ENCODE measurements around the gene IGF1. TPM values are rescaled to one million over a fixed set of nuclear protein-coding genes. Genes with fewer than 3 reads are reported as not detected.

Gene IGF1
- total RNA-seq, 1 experiment from 2014 or later, result not detected

GRCh38 chr12:102503831-102504230 lies 23.5 kb upstream of the IGF1 start:
- DNase-seq (ENCODE audit: low spot score) (no peak), ATAC-seq (no peak)
- H3K27ac Mint-ChIP-seq, result no peak overlapping the region
- ChIA-PET CTCF (interaction anchor here (0.6 kb wide), 1 partner anchor 524 kb away, joined by 3 read pairs; no protein-coding TSS in a partner anchor), POLR2A (no interaction called here)
- H3K27me3 Mint-ChIP-seq (ENCODE audit: low read depth), result no peaks in the 10 kb centered on the region
- H3K9me3 Mint-ChIP-seq, result peaks cover 24% of the 10 kb centered on the region
- H3K36me3 Mint-ChIP-seq, result 0 out of 2 replicates have a peak, but pooled peaks cover 8% of the 10 kb centered on the region
- no peaks in the 10 kb centered on the region for H3K4me1 Mint-ChIP-seq
- H3K4me3 Mint-ChIP-seq, result no peak overlapping the region
- no peak for TF ChIP-seq NFYB (CRISPR knock-in tag; conservative IDR thresholded peaks at IDR 0.05; ENCODE audit: low read depth)
- TF ChIP-seq, protein P1, sequence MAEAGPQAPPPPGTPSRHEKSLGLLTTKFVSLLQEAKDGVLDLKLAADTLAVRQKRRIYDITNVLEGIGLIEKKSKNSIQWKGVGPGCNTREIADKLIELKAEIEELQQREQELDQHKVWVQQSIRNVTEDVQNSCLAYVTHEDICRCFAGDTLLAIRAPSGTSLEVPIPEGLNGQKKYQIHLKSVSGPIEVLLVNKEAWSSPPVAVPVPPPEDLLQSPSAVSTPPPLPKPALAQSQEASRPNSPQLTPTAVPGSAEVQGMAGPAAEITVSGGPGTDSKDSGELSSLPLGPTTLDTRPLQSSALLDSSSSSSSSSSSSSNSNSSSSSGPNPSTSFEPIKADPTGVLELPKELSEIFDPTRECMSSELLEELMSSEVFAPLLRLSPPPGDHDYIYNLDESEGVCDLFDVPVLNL (CRISPR knock-in tag; IDR thresholded peaks at IDR 0.05; ENCODE audit: borderline replicate concordance, low read depth), result no peak
- TF ChIP-seq NR3C1 (CRISPR knock-in tag; conservative IDR thresholded peaks at IDR 0.05; ENCODE audit: low read depth), result no peak
- no peak for TF ChIP-seq RORB (CRISPR knock-in tag; IDR thresholded peaks at IDR 0.05)
- no peak for TF ChIP-seq TEAD1 (CRISPR knock-in tag; IDR thresholded peaks at IDR 0.05)
- TF ChIP-seq, protein P2, sequence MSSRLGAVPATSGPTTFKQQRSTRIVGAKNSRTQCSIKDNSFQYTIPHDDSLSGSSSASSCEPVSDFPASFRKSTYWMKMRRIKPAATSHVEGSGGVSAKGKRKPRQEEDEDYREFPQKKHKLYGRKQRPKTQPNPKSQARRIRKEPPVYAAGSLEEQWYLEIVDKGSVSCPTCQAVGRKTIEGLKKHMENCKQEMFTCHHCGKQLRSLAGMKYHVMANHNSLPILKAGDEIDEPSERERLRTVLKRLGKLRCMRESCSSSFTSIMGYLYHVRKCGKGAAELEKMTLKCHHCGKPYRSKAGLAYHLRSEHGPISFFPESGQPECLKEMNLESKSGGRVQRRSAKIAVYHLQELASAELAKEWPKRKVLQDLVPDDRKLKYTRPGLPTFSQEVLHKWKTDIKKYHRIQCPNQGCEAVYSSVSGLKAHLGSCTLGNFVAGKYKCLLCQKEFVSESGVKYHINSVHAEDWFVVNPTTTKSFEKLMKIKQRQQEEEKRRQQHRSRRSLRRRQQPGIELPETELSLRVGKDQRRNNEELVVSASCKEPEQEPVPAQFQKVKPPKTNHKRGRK (CRISPR knock-in tag; IDR thresholded peaks at IDR 0.05; ENCODE audit: borderline replicate concordance), result no peak
- no peak for TF ChIP-seq NR2C2 (CRISPR knock-in tag; IDR thresholded peaks at IDR 0.05)
- TF ChIP-seq NFE2L1 (CRISPR knock-in tag; IDR thresholded peaks at IDR 0.05), result no peak
- TF ChIP-seq SP1 (CRISPR knock-in tag; conservative IDR thresholded peaks at IDR 0.05), result no peak
- TF ChIP-seq ATF1 (CRISPR knock-in tag; IDR thresholded peaks at IDR 0.05), result no peak

DNA sequence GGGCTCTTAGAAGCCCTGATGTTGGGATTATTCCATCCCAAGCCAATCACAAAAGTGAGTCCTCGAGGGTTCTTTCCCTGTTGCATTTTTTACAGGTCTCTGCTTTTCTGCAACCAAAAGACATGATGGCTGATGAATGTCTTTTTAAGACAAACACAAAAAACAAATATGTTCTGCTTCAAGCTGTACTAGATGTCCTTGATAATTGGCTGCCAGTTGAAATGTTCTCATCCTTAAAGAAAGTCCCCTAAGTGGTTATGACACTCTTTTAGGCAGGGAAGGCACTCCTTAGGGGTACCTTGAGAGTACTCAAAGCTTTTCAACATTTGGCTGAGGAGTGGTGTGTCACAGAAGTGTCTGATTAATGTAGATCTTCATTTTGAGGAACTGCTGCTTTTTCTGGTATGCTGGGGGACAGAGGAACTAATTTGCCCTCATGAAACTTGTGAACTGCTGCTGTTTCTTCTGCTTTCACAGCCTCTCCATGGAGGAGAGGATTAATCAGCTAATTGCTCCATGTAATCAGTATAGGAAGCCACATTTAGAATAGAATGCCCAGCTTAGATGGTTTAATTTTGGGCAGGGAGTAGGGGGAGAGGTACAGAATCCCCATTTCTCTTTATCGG lies 22.8 kb upstream of the IGF1 start:
- 0 out of 2 replicates have a peak, but pooled peaks cover 8% of the 10 kb centered on the region for H3K36me3 Mint-ChIP-seq
- POLR2A ChIA-PET, result no interaction called here
- TF ChIP-seq STAT6 (CRISPR knock-in tag; conservative IDR thresholded peaks at IDR 0.05; ENCODE audit: low read depth) (no peak), CBFB (CRISPR knock-in tag; IDR thresholded peaks at IDR 0.05; ENCODE audit: low read depth) (no peak), ZNF532 (CRISPR knock-in tag; IDR thresholded peaks at IDR 0.05; ENCODE audit: borderline replicate concordance) (no peak), ATF1 (CRISPR knock-in tag; IDR thresholded peaks at IDR 0.05) (no peak), CREM (CRISPR knock-in tag; IDR thresholded peaks at IDR 0.05) (no peak), SMAD4 (CRISPR knock-in tag; IDR thresholded peaks at IDR 0.05) (no peak), ELF4 (CRISPR knock-in tag; IDR thresholded peaks at IDR 0.05; ENCODE audit: low read depth) (no peak), ZNF263 (CRISPR knock-in tag; IDR thresholded peaks at IDR 0.05; ENCODE audit: low read depth) (no peak), TP53 (CRISPR knock-in tag; IDR thresholded peaks at IDR 0.05) (no peak), MYBL2 (CRISPR knock-in tag; IDR thresholded peaks at IDR 0.05) (no peak), ZNF416 (CRISPR knock-in tag; IDR thresholded peaks at IDR 0.05) (no peak), ATF3 (CRISPR knock-in tag; conservative IDR thresholded peaks at IDR 0.05) (no peak)
- TF ChIP-seq, protein P3, sequence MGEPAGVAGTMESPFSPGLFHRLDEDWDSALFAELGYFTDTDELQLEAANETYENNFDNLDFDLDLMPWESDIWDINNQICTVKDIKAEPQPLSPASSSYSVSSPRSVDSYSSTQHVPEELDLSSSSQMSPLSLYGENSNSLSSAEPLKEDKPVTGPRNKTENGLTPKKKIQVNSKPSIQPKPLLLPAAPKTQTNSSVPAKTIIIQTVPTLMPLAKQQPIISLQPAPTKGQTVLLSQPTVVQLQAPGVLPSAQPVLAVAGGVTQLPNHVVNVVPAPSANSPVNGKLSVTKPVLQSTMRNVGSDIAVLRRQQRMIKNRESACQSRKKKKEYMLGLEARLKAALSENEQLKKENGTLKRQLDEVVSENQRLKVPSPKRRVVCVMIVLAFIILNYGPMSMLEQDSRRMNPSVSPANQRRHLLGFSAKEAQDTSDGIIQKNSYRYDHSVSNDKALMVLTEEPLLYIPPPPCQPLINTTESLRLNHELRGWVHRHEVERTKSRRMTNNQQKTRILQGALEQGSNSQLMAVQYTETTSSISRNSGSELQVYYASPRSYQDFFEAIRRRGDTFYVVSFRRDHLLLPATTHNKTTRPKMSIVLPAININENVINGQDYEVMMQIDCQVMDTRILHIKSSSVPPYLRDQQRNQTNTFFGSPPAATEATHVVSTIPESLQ (CRISPR knock-in tag; IDR thresholded peaks at IDR 0.05), result no peak
- TF ChIP-seq, protein P4, sequence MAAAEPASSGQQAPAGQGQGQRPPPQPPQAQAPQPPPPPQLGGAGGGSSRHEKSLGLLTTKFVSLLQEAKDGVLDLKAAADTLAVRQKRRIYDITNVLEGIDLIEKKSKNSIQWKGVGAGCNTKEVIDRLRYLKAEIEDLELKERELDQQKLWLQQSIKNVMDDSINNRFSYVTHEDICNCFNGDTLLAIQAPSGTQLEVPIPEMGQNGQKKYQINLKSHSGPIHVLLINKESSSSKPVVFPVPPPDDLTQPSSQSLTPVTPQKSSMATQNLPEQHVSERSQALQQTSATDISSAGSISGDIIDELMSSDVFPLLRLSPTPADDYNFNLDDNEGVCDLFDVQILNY (CRISPR knock-in tag; IDR thresholded peaks at IDR 0.05), result no peak

More for the DNA sequence above, 22.8 kb upstream of the IGF1 start:
- DNase-seq (ENCODE audit: low spot score) (no peak), ATAC-seq (no peak)
- Mint-ChIP-seq H3K4me1 (no peaks in the 10 kb centered on the region), H3K4me3 (no peak overlapping the region), H3K27me3 (ENCODE audit: low read depth) (no peaks in the 10 kb centered on the region), H3K27ac (no peak overlapping the region), H3K9me3 (peaks cover 24% of the 10 kb centered on the region)
- CTCF ChIA-PET, result no interaction called here

Data from WTC11 (cell line).